Loucy (cell line): ENCODE results near the gene RPP40.

Source experiments
- CTCF ChIP-seq: fragments of 200-600 bp; sonication (generic); conservative IDR thresholded peaks from 2 replicates; pipeline ENCODE4 v1.5.1; 2014; ENCODE audit warnings: mild to moderate bottlenecking, antibody characterized with exemption, low read length
- EZH2phosphoT487 ChIP-seq: fragments of 200-600 bp; IDR thresholded peaks from 2 replicates; pipeline ENCODE4 v1.6.1; 2018; ENCODE audit warnings: antibody characterized with exemption, mild to moderate bottlenecking, moderate library complexity, borderline replicate concordance

- TF ChIP-seq CTCF (no peak), EZH2phosphoT487 (no peak)
These were observed 3.7 kb upstream of the RPP40 start for GRCh38 chr6:5007531-5007930.
